Measurements from ENCODE around the gene RIN1. TPM values are rescaled to one million over a fixed set of nuclear protein-coding genes. Genes with fewer than 3 reads are reported as not detected.

RIN1 gene
- total and polyA plus RNA-seq, 11 donors = 0.99 to 5.2 (median 1.5) TPM

DNA sequence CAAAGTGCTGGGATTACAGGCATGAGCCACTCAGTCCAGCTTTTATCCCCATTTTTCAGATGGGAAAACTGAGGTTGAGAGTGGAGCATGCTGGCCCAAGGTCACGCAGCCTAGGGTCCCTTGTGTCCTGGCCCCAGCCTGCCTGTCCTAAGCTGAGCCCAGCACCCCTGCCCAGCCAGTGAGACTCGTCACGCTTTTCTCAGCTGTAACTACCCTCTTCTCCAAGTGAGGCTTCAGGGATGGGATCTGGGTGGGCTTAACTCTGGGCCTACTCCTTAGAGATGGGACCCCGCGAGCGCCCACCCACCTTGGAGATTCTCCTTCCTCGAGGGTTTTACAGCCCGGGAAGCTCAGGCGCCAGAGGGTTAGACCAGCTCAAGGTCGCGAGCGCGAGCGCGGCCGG, 44.9 kb downstream of the RIN1 start:
- Histone ChIP-seq H3K4me3 (peak overlapping the region in 2 of 12 donors; percentile 49 to 50), H3K9me3 (no peaks in the 10 kb centered on the region), H3K27ac (no peak overlapping the region), H3K36me3 (peaks cover 0 to 5% (median 0%) of the 10 kb centered on the region in 9 donors), H3K4me1 (peaks cover 0 to 41% (median 22%) of the 10 kb centered on the region in 12 donors), H3K27me3 (peaks cover 6 to 41% (median 26%) of the 10 kb centered on the region in 9 donors)
- TF ChIP-seq POLR2A (IDR thresholded peaks at IDR 0.05) = no peak
- TF ChIP-seq, protein P1, sequence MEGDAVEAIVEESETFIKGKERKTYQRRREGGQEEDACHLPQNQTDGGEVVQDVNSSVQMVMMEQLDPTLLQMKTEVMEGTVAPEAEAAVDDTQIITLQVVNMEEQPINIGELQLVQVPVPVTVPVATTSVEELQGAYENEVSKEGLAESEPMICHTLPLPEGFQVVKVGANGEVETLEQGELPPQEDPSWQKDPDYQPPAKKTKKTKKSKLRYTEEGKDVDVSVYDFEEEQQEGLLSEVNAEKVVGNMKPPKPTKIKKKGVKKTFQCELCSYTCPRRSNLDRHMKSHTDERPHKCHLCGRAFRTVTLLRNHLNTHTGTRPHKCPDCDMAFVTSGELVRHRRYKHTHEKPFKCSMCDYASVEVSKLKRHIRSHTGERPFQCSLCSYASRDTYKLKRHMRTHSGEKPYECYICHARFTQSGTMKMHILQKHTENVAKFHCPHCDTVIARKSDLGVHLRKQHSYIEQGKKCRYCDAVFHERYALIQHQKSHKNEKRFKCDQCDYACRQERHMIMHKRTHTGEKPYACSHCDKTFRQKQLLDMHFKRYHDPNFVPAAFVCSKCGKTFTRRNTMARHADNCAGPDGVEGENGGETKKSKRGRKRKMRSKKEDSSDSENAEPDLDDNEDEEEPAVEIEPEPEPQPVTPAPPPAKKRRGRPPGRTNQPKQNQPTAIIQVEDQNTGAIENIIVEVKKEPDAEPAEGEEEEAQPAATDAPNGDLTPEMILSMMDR (IDR thresholded peaks at IDR 0.05) = no peak
- WGBS, 4 donors = 19 to 27% (median 21%) methylated on average over 9 to 16 of the region's 16 CpGs
- no peak for ATAC-seq
- intact Hi-C loops (cut with DNase I) = loop anchor here in 1 of 10 donors (5.0 kb wide), 1 partner anchor 46 kb away; the partner anchor contains the start of gene RIN1
- no peak for DNase-seq

DNA sequence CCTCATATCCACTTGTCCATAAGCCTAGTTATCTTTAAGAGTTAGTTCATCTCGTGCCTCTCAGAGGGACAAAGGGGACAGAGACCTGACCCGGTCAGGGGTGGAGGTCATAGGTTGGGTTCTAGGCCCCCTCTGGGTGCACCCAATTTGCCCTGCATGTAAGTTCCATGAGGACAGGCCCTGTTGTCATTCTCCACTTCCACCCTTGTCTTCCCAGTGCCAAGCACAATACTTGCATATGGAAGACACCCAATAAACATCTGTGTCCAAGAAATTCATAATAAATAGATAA, 46.0 kb downstream of the RIN1 start:
- Histone ChIP-seq H3K9me3 (no peaks in the 10 kb centered on the region), H3K36me3 (peaks cover 0 to 8% (median 0%) of the 10 kb centered on the region in 9 donors), H3K4me1 (peaks cover 0 to 51% (median 31%) of the 10 kb centered on the region in 12 donors), H3K27ac (no peak overlapping the region), H3K4me3 (peak overlapping the region in 1 of 12 donors; percentile 70), H3K27me3 (peaks cover 6 to 36% (median 26%) of the 10 kb centered on the region in 9 donors)
- intact Hi-C loops (cut with DNase I) = loop anchor here in 1 of 10 donors (5.0 kb wide), 1 partner anchor 47 kb away; the partner anchor contains the start of gene RIN1
- no peak for TF ChIP-seq POLR2A (IDR thresholded peaks at IDR 0.05)
- ATAC-seq (no peak), DNase-seq (no peak)
- 63 to 77% (median 72%) methylated on average over 2 of the region's 2 CpGs for WGBS, 4 donors

DNA sequence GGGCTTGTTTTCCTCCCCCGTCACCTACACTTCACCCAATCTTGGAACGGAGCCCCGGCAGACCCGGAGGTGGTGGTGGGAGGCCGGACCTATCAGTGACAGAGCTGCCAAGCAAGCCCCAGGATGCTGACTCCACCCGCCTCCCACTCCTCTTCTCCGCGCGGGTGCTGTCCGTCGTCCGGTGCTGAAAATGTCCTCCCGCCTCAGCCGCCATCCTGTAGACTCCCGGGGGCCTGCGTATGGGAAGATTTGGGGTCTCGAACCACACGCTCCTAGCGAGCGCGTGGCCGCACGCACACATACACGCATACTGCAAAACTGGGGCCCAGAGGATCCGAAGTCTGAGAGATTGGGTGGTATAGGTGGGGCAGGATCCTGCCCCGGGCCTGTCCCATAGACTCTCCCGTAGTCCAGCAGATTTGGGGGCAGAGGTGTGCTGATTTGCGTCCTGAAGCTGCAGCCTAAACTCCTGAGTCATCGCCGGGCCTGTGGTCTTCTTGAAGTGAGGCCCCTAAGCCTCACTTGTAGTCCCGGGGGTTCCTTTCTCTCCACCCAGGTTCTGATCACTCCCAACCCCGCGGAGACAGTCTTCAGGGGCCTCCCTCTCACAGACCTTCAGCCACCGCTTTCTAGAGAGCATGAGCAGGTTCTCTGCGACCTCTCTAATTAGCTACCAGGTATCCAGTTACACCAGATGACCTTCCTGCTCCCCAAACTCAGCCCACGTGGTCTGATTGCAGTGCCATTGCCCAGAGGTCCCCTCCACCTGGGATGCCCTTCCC, 46.5 kb downstream of the RIN1 start:
- peaks cover 0 to 12% (median 0%) of the 10 kb centered on the region in 9 donors for H3K36me3 ChIP-seq
- WGBS, 4 donors = 10 to 12% (median 10%) methylated on average over 31 to 36 of the region's 36 CpGs
- ATAC-seq (peak; percentile 45 to 63 (median 56)), DNase-seq (peak; percentile 72 to 83 (median 79))
- peaks cover 6 to 36% (median 26%) of the 10 kb centered on the region in 9 donors for H3K27me3 ChIP-seq
- peak overlapping the region; percentile 57 to 99 (median 96) for H3K27ac ChIP-seq
- no peaks in the 10 kb centered on the region for H3K9me3 ChIP-seq
- intact Hi-C loops (cut with DNase I) = loop anchor here in 6 of 10 donors (5.0 to 10.0 kb wide), 2 partner anchors 48 to 65 kb away; partner anchors contain the start of gene RIN1 (in 1 of the 6)
- peaks cover 0 to 53% (median 34%) of the 10 kb centered on the region in 12 donors for H3K4me1 ChIP-seq
- TF ChIP-seq, protein P1 (IDR thresholded peaks at IDR 0.05) = no peak
- no peak for TF ChIP-seq POLR2A (IDR thresholded peaks at IDR 0.05)
- peak overlapping the region; percentile 19 to 100 (median 88) for H3K4me3 ChIP-seq

DNA sequence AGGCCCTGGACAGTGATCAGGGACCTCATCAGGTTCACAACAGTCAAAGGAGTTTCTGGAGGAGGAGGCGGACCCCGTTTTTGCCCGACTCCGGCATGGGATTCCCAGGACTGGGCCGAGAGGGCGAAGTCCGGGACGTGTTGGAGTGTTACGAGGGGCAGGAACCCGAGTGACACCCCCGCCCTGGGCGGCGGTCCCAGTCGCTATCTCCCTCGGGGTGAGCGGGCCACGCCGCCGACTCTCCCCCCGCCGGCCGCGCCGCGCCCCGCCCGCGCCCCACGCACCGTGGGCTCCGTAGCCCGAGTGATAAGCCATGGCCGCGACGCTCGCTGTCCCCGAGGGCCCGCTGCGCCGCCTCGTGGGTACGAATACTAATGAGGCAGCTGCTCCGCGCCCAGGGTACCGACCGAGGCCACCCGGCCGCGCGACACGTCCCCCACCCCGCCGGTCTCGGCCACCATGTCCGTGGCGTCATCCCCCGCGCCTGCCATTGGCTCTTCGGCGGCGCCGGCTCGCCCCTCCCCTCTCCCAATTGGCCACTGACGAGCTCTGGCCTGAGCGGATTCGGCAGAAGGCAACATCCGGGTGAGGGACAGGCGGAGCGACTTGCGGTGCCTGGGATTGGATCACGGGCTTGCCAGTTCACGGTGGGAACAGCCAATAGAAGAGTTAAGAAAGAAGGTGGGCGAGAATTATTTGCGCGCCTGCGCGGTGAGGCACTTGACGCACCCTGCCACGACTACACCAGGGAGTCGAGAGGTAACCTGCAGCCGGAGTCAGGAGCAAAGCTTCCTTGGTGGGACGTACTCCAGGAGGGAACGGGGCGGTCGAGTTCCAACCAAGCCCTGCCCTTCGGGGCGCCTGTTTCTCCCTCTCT, 47.3 kb downstream of the RIN1 start, which contains the start of gene YIF1A:
Gene YIF1A (minus strand): TSS at position 473 of the 877 bp plus-strand sequence. CDS start 158 bp downstream, at position 315.
- DNase-seq (peak; percentile 99 to 100 (median 99)), ATAC-seq (peak; percentile 94 to 98 (median 96))
- H3K9me3 ChIP-seq = no peaks in the 10 kb centered on the region
- H3K27me3 ChIP-seq = peaks cover 6 to 32% (median 22%) of the 10 kb centered on the region in 9 donors
- peaks cover 0 to 54% (median 34%) of the 10 kb centered on the region in 12 donors for H3K4me1 ChIP-seq
- intact Hi-C loops (cut with DNase I) = loop anchor here in 5 of 10 donors (10.0 kb wide), 1 partner anchor 64 kb away; no protein-coding TSS in a partner anchor
- TF ChIP-seq, protein P1 (IDR thresholded peaks at IDR 0.05) = peak in 4 of 12 donors; percentile 13 to 27 (median 24)
- peak; percentile 79 to 90 for TF ChIP-seq POLR2A (IDR thresholded peaks at IDR 0.05)
- peak within 1 kb of the TSS; percentile 92 to 99 (median 96) for H3K27ac ChIP-seq
- 0 to 1% (median 0%) methylated on average over 52 to 87 of the region's 87 CpGs for WGBS, 4 donors
- peaks cover 0 to 20% (median 5%) of the 10 kb centered on the region in 9 donors for H3K36me3 ChIP-seq
- peak within 1 kb of the TSS; percentile 70 to 100 (median 90) for H3K4me3 ChIP-seq

All from heart left ventricle (tissue), 16 donors.